ENCODE data around the gene PRKCA. TPM values are rescaled to one million over a fixed set of nuclear protein-coding genes. Genes with fewer than 3 reads are reported as not detected.

PRKCA gene
- total and polyA plus RNA-seq, 2 of the 13 experiments (the other 11 are each of a cell fraction or from before 2014, with no cell fraction given): 18.5 to 21.5 TPM

DNA sequence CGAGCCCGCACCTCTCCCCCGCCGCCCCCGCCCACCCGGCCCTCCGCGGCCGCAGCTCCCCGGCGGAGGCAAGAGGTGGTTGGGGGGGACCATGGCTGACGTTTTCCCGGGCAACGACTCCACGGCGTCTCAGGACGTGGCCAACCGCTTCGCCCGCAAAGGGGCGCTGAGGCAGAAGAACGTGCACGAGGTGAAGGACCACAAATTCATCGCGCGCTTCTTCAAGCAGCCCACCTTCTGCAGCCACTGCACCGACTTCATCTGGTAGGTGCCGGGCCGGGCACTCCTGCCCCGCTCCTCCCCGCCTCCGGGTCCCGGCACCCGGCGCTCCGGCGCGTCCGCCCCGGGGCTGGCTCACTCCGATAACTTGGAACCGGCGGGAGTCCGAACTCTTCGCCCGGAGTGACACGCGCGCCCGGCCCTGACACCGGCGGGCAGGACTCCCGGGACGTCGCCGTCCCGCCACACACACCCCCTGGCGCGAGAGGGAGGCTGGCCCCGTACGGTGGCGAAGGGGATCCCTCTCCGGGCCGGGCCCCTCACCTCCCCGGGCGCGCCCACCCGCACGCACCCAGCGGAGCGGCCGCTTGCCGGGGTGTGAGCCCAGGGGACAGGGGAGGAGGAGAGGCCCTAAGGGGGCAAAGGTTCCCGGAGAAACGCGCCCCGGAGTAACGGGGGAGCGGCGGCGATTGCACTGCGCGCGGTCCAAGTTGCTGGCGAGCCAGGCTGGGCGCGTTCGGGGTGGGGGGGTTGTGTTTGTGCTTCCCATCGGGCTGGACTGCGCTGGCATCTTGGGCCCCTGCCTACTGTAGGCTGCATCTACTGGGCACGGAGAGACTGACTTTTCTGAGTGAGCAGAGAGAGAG, 581 bp downstream of the PRKCA start (continued):
- no peak for TF ChIP-seq ZNF577 (CRISPR knock-in tag; IDR thresholded peaks at IDR 0.05; ENCODE audit: borderline replicate concordance, low read depth)
- TF ChIP-seq, protein P1, sequence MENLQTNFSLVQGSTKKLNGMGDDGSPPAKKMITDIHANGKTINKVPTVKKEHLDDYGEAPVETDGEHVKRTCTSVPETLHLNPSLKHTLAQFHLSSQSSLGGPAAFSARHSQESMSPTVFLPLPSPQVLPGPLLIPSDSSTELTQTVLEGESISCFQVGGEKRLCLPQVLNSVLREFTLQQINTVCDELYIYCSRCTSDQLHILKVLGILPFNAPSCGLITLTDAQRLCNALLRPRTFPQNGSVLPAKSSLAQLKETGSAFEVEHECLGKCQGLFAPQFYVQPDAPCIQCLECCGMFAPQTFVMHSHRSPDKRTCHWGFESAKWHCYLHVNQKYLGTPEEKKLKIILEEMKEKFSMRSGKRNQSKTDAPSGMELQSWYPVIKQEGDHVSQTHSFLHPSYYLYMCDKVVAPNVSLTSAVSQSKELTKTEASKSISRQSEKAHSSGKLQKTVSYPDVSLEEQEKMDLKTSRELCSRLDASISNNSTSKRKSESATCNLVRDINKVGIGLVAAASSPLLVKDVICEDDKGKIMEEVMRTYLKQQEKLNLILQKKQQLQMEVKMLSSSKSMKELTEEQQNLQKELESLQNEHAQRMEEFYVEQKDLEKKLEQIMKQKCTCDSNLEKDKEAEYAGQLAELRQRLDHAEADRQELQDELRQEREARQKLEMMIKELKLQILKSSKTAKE (CRISPR knock-in tag; IDR thresholded peaks at IDR 0.05; ENCODE audit: borderline replicate concordance): no peak
- TF ChIP-seq, protein P2, sequence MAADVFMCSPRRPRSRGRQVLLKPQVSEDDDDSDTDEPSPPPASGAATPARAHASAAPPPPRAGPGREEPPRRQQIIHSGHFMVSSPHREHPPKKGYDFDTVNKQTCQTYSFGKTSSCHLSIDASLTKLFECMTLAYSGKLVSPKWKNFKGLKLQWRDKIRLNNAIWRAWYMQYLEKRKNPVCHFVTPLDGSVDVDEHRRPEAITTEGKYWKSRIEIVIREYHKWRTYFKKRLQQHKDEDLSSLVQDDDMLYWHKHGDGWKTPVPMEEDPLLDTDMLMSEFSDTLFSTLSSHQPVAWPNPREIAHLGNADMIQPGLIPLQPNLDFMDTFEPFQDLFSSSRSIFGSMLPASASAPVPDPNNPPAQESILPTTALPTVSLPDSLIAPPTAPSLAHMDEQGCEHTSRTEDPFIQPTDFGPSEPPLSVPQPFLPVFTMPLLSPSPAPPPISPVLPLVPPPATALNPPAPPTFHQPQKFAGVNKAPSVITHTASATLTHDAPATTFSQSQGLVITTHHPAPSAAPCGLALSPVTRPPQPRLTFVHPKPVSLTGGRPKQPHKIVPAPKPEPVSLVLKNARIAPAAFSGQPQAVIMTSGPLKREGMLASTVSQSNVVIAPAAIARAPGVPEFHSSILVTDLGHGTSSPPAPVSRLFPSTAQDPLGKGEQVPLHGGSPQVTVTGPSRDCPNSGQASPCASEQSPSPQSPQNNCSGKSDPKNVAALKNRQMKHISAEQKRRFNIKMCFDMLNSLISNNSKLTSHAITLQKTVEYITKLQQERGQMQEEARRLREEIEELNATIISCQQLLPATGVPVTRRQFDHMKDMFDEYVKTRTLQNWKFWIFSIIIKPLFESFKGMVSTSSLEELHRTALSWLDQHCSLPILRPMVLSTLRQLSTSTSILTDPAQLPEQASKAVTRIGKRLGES (CRISPR knock-in tag; IDR thresholded peaks at IDR 0.05; ENCODE audit: borderline replicate concordance): no peak
- TF ChIP-seq RFXAP (CRISPR knock-in tag; IDR thresholded peaks at IDR 0.05; ENCODE audit: borderline replicate concordance): 0 out of 2 replicates have a peak, but pooled peaks have one; percentile 17
- TF ChIP-seq, protein P3, sequence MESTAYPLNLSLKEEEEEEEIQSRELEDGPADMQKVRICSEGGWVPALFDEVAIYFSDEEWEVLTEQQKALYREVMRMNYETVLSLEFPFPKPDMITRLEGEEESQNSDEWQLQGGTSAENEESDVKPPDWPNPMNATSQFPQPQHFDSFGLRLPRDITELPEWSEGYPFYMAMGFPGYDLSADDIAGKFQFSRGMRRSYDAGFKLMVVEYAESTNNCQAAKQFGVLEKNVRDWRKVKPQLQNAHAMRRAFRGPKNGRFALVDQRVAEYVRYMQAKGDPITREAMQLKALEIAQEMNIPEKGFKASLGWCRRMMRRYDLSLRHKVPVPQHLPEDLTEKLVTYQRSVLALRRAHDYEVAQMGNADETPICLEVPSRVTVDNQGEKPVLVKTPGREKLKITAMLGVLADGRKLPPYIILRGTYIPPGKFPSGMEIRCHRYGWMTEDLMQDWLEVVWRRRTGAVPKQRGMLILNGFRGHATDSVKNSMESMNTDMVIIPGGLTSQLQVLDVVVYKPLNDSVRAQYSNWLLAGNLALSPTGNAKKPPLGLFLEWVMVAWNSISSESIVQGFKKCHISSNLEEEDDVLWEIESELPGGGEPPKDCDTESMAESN (CRISPR knock-in tag; conservative IDR thresholded peaks at IDR 0.05): peak; percentile 76; the same call in 1 of the 2 replicates
- no peak for TF ChIP-seq PCBP1 (IDR thresholded peaks at IDR 0.05; ENCODE audit: borderline replicate concordance, low read depth, low read length)
- no peak for TF ChIP-seq ZNF335 (CRISPR knock-in tag; IDR thresholded peaks at IDR 0.05)
- no peak; the same call in 1 of the 2 replicates for TF ChIP-seq ETV6 (CRISPR knock-in tag; conservative IDR thresholded peaks at IDR 0.05)
- TF ChIP-seq ZNF234 (CRISPR knock-in tag; conservative IDR thresholded peaks at IDR 0.05): no peak
- TF ChIP-seq ZNF75D (CRISPR knock-in tag; IDR thresholded peaks at IDR 0.05; ENCODE audit: borderline replicate concordance): no peak
- TF ChIP-seq TMF1 (CRISPR knock-in tag; IDR thresholded peaks at IDR 0.05; ENCODE audit: low read depth): peak; percentile 41; the same call in 1 of the 2 replicates
- TF ChIP-seq ARID2 (CRISPR knock-in tag; IDR thresholded peaks at IDR 0.05; ENCODE audit: borderline replicate concordance): peak; percentile 72
- TF ChIP-seq ZFP41 (CRISPR knock-in tag; IDR thresholded peaks at IDR 0.05; ENCODE audit: borderline replicate concordance): no peak
- no peak for TF ChIP-seq MEIS1 (CRISPR knock-in tag; IDR thresholded peaks at IDR 0.05; ENCODE audit: borderline replicate concordance)
- no peak; the same call in 1 of the 2 replicates for TF ChIP-seq FOSL2 (CRISPR knock-in tag; IDR thresholded peaks at IDR 0.05)
- no peak for TF ChIP-seq ZNF224 (CRISPR knock-in tag; IDR thresholded peaks at IDR 0.05)
- no peak for TF ChIP-seq FOXK1 (CRISPR knock-in tag; IDR thresholded peaks at IDR 0.05; ENCODE audit: borderline replicate concordance, low read depth)
- TF ChIP-seq, protein P4, sequence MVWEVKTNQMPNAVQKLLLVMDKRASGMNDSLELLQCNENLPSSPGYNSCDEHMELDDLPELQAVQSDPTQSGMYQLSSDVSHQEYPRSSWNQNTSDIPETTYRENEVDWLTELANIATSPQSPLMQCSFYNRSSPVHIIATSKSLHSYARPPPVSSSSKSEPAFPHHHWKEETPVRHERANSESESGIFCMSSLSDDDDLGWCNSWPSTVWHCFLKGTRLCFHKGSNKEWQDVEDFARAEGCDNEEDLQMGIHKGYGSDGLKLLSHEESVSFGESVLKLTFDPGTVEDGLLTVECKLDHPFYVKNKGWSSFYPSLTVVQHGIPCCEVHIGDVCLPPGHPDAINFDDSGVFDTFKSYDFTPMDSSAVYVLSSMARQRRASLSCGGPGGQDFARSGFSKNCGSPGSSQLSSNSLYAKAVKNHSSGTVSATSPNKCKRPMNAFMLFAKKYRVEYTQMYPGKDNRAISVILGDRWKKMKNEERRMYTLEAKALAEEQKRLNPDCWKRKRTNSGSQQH (CRISPR knock-in tag; IDR thresholded peaks at IDR 0.05; ENCODE audit: low read depth): 0 out of 2 replicates have a peak, but pooled peaks have one; percentile 46
- TF ChIP-seq ZNF556 (CRISPR knock-in tag; IDR thresholded peaks at IDR 0.05; ENCODE audit: borderline replicate concordance): no peak; the same call in 1 of the 2 replicates

Measured in HepG2 (cell line).